Esophagus (tissue), 2 donors: ENCODE results near the gene SSR2. TPM values are rescaled to one million over a fixed set of nuclear protein-coding genes. Genes with fewer than 3 reads are reported as not detected.

ENCODE experiments used
- H3K27ac ChIP-seq, 2 donors: one replicate each; pipeline ENCODE4 v1.5.1; 2013; ENCODE audit warnings: low read depth in 2 of 2, mild to moderate bottlenecking in 2 of 2, inconsistent platforms in 1 of 2, low read length in 1 of 2, moderate library complexity in 1 of 2
- H3K27me3 ChIP-seq, 2 donors: one replicate each; pipeline ENCODE4 v1.6.1; 2013; ENCODE audit warnings: low read length in 2 of 2, control low read depth in 1 of 2, mild to moderate bottlenecking in 1 of 2; ENCODE audit not compliant: insufficient read depth in 2 of 2, control insufficient read depth in 1 of 2
- H3K36me3 ChIP-seq, 2 donors: one replicate each; pipeline ENCODE4 v1.6.1; 2013; ENCODE audit warnings: low read length in 1 of 2; ENCODE audit not compliant: control insufficient read depth in 2 of 2, insufficient read depth in 2 of 2
- H3K4me1 ChIP-seq, 2 donors: one replicate each; pipeline ENCODE4 v1.6.1; 2013; ENCODE audit warnings: low read length in 1 of 2; ENCODE audit not compliant: control insufficient read depth in 2 of 2, insufficient read depth in 2 of 2
- H3K4me3 ChIP-seq, 2 donors: one replicate each; pipeline ENCODE4 v1.5.1; 2013; ENCODE audit warnings: low read length in 2 of 2, mild to moderate bottlenecking in 2 of 2, low read depth in 1 of 2, moderate library complexity in 1 of 2
- H3K9me3 ChIP-seq, 2 donors: one replicate each; pipeline ENCODE4 v1.6.1; 2013; ENCODE audit warnings: mild to moderate bottlenecking in 2 of 2, low read depth in 1 of 2, low read length in 1 of 2, moderate library complexity in 1 of 2; ENCODE audit not compliant: control insufficient read depth in 2 of 2, insufficient read depth in 1 of 2
- WGBS, 2 donors: extraction: QIAGEN DNeasy Blood & Tissue Kit; methylation state at CpG; one replicate each; pipeline ENCODE4 v1.1.7; 2013; 5-methylcytosine and 5-hydroxymethylcytosine counted together
- polyA plus RNA-seq, 2 donors: library from polyadenylated mRNA; stranded (reverse); fragments of 200-250 nt; gene quantifications; one replicate each; pipeline ENCODE4 v1.2.3, GENCODE V29; 2013
- donor health status: healthy with polysubstance abuse.
- donor health status: Bipolar disorder and iron deficiency.

SSR2 gene
- polyA plus RNA-seq, 2 donors, result 67.0 to 145 TPM

DNA sequence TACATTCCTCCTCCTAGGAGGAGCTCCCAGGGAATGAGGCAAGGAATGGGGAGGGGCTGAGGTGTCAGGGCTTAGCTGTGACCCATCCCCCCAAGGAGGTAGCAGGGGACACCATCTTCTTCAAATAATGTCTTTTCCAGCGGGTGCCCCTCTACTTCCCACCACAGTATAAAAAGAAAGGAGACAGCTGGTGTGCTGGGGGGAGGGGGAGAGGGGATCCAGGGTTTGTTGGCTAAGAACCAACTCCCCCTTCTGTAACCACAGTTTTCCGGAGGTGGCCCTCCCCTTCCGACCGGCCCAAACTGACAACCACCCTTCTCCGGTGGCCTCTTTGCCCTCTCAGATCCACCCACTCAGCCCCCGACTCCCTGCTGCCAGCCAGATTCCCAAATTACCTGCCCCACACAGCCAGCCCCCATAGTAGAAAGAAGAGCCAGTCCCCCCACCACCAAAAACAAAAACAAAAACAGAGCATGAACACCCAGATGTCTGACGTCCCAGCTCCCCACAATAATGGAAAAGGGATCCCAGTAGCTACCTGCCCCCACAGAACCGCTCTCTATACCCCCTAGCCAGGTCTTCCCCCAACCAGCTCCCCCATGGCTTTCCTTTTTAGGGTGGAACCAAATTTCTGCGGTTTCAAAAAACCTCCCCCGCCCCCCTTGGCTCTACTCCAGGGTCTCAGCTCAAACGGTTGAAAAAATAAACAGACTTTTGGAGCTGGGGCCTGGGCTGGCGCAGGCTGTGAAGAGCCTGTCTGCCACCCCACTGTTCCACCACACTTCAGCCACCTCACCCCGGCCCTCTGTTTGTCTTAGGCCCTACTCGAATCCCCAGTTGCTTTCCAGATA, 44.5 kb downstream of the SSR2 start:
- Histone ChIP-seq H3K9me3 (no peaks in the 10 kb centered on the region), H3K27ac (peak overlapping the region; percentile 91 to 93), H3K27me3 (no peaks in the 10 kb centered on the region), H3K4me3 (peak overlapping the region; percentile 76 to 94), H3K36me3 (peaks cover 0 to 3% of the 10 kb centered on the region in 2 donors), H3K4me1 (peaks cover 0 to 22% of the 10 kb centered on the region in 2 donors)
- WGBS, 2 donors, result 5 to 14% methylated on average over 14 of the region's 14 CpGs

DNA sequence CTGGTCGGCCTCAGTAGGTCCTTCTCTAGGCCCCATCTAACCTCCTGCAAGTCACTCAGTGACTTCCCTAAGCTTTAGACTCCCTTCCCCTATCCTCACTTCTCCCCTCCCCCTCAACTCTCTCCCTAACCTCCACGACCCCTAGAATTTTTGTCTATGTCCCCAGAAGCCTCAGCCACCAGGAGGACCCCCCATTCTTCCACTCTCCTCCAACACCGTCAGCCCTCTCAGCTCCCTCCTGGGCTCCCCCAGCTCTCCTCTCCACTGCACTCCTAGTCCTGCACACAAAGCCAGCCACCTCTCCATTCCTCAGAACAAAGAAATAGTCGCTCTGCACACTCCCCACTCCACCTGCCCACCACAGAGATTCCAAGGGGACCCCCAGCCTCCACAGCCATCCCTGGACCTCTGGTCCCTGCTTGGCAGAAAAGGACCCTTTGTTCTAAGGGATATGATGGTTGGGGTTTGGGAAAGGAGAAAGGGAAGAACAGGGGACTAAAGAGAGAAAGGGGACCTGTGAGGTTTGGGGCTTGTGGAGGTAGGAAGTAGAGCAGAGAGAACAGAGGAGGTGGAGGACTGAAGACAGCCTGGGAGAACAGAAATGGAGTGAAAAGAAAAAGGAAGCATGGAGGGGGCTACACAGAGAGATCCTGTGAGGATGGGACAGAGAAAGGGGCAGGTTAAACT, 45.2 kb downstream of the SSR2 start:
- peaks cover 0 to 26% of the 10 kb centered on the region in 2 donors for H3K4me1 ChIP-seq
- WGBS, 2 donors, result 24 to 33% methylated on average over 4 of the region's 4 CpGs

DNA sequence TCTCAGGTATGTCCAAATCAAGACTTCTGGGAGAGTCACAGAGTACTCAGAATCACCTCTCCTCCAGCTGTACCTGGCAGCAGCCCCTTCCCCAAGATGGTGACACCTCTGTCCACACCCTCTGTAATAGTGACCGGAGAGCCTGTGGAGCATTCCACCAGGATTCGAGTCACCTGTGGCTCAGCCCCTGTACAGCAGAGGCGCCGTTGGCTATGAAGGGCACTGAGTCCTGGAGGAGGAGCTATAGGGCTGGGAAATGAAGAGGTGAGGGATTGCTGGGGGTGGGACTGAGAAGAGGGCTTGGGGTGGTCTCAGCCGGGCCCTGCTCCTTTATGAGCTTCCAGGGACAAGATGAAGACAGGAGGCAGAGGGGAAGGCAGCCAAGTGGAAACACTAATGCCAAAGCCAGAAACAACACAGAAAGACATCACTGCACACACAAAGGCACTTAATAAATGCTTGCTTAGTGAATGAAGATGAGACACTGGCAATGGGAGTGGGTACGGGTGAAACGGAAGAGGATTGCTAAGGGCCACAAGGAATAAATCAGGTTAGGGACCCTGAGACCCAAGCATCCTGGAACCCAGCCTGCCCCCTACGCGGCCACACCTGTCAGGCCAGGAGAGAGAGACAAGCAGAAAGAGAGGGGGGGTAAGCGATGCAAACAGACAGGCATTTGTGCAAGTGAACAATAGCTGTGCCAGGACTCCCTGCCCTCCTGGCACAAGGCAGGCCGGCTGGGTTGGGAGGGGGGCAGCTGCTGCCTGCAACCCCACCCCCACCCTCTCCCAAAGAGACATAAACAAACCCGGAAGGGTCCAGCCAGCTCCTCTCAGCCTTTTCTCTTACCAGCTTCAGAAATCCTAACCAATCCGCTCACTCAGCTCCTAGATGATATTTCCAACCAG, 46.3 kb downstream of the SSR2 start:
- Histone ChIP-seq H3K9me3 (no peaks in the 10 kb centered on the region), H3K4me3 (peak overlapping the region in 1 of 2 donors; percentile 5), H3K4me1 (peaks cover 0 to 27% of the 10 kb centered on the region in 2 donors), H3K27ac (peak overlapping the region; percentile 91 to 93), H3K27me3 (no peaks in the 10 kb centered on the region), H3K36me3 (peaks cover 0 to 3% of the 10 kb centered on the region in 2 donors)
- WGBS, 2 donors, result 28 to 40% methylated on average over 13 of the region's 13 CpGs

More for the DNA sequence above, 45.2 kb downstream of the SSR2 start:
- no peaks in the 10 kb centered on the region for H3K9me3 ChIP-seq
- no peaks in the 10 kb centered on the region for H3K27me3 ChIP-seq
- peak overlapping the region; percentile 91 to 93 for H3K27ac ChIP-seq
- peak overlapping the region; percentile 76 to 94 for H3K4me3 ChIP-seq
- H3K36me3 ChIP-seq, result peaks cover 0 to 3% of the 10 kb centered on the region in 2 donors

DNA sequence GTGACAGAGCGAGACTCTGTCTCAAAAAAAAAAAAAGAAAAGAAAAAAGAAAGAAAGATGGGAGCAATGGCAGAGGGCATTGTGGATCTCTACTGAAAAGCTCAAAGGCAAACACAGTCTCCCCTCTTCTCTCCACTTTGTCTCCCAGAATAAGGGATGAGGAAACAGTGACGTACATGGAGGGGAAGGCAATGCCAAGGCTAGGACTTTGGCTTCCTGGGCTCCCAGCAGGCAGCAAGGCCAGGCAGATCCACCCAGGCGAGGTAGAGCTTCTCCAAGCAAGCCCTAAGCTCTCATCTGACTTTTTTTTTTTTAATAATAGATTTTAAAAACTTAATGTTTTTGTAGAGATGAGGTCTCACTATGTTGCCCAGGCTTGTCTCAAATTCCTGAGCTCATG, 47.0 kb downstream of the SSR2 start:
- Histone ChIP-seq H3K4me1 (peaks cover 0 to 34% of the 10 kb centered on the region in 2 donors), H3K4me3 (no peak overlapping the region), H3K9me3 (no peaks in the 10 kb centered on the region), H3K36me3 (peaks cover 0 to 7% of the 10 kb centered on the region in 2 donors), H3K27me3 (no peaks in the 10 kb centered on the region), H3K27ac (peak overlapping the region; percentile 14 to 91)
- WGBS, 2 donors, result 51 to 70% methylated on average over 3 of the region's 3 CpGs

DNA sequence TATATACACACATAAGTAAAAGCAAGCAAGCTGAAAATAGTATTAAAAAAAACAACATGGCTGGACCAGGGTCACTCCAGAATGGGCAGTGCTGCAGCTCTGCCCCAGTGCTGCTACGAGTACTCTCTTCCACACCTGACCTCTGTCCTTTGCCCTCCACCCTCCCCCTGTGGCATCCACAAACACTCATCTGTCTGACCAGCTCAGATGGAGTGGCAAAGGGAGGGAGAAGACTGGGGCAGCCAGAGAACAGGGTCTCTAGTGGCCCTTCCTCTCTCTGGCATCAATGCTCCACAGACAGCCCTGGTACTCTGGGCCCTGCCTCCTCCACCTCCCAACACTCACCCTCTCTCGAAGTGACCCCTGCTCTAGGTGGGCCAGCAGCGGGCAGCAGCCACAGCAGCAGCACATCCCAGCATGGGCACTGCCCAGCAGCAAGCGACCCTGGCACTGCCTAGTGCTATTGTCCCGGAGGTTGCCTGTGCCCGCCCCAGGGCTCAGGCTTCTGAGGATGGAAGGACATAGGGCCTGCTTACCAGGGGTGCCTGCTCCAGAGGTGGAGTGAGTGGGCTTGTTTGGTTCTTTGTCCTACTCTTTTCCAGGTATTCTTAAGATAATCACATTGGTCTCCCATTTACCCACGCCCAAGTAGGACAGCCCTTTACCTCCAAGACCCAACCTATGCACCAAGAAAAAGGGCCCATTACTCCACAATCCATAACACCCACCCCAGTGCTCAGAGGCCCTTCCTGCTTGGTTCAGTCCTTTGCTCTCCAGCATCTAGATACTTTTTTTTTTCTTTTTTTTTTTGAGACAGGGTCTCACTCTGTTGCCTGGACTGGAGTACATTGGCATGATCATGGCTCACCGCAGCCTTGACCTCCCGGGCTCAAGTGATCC, 48.6 kb downstream of the SSR2 start:
- Histone ChIP-seq H3K27ac (peak overlapping the region in 1 of 2 donors; percentile 42), H3K4me3 (no peak overlapping the region), H3K27me3 (no peaks in the 10 kb centered on the region), H3K4me1 (peaks cover 3 to 43% of the 10 kb centered on the region in 2 donors), H3K36me3 (peaks cover 0 to 16% of the 10 kb centered on the region in 2 donors), H3K9me3 (no peaks in the 10 kb centered on the region)
- WGBS, 2 donors, result 82 to 87% methylated on average over 9 of the region's 9 CpGs

DNA sequence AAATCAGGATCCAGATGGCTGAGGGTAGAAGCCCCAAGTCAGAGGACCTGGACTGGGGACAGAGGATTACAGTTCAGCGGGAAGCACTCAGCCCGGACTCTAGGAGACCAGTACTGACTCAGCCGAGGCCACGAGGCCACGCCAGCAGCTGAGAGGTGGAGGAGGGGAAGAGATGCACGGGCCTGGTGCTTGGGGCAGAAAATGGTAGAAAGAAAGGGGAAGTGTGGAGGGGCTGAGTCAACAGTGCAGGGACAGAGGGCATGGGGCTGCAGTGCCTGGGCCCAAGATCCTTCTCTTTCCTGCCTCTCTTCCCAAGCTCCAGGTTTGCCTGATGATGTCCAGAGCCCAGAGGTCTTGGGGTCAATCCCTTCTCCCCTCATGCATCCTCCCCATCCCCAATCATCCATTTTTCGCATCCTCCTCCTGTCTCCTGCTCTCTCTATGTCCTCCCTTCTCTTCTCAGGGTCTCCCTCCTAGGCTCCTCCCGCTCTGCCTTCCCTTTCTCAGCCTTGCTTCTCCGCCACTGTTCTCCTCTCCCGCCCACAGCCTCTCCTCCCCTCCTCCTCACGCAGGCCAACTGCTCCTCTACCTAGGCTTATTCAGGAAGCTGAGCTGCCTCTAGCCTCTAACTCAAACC, 50.1 kb downstream of the SSR2 start:
- no peaks in the 10 kb centered on the region for H3K9me3 ChIP-seq
- no peaks in the 10 kb centered on the region for H3K27me3 ChIP-seq
- WGBS, 2 donors, result 48 to 57% methylated on average over 11 of the region's 11 CpGs
- H3K4me3 ChIP-seq, result no peak overlapping the region
- peaks cover 3 to 38% of the 10 kb centered on the region in 2 donors for H3K4me1 ChIP-seq
- H3K27ac ChIP-seq, result peak overlapping the region; percentile 27 to 59
- H3K36me3 ChIP-seq, result peaks cover 0 to 26% of the 10 kb centered on the region in 2 donors

DNA sequence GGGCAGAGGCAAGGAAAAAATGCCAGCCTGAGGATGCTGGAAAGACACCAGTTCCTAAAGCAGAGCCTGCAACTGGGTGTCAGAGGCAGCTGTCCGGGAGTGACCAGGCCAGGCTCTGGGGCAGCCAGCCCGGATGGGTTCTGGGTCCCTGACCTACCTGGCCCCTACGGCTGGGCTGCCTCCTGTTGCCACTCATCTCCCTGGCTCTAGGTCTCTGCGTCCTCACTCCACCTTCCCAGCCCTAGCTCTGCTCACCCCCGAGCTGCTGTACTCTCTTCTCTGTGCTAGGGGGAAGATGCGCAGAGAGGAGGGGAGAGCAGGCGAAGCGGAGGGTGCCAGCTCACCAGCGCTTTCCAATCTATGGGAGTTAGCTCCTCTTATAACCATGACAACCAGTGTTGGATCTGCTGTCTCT, 51.4 kb downstream of the SSR2 start:
- Histone ChIP-seq H3K27ac (peak overlapping the region; percentile 27 to 28), H3K4me1 (peaks cover 3 to 36% of the 10 kb centered on the region in 2 donors), H3K4me3 (no peak overlapping the region), H3K9me3 (no peaks in the 10 kb centered on the region), H3K36me3 (peaks cover 0 to 35% of the 10 kb centered on the region in 2 donors), H3K27me3 (no peaks in the 10 kb centered on the region)
- 80 to 82% methylated on average over 8 to 9 of the region's 9 CpGs for WGBS, 2 donors

DNA sequence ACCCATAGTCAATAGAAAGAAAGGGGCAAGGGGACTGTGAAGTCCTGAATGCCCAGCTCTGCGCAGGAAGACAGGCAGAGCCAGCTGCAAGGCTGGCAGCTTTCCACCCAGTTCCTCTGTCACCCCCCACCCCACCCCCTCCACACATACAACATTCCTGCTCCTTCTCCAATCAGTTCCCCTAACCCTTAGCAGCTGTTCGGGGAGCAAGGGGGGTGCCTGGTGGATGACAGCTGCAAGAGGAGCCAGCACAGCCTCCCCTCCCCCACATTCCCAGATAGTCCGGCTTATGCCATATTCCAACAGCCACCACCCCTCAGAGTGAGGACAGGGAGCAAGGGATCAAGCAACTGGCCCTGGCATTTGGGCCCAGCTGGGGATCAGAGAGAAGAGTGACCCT, 52.1 kb downstream of the SSR2 start:
- H3K27me3 ChIP-seq, result no peaks in the 10 kb centered on the region
- no peak overlapping the region for H3K4me3 ChIP-seq
- peak overlapping the region; percentile 28 to 52 for H3K27ac ChIP-seq
- H3K36me3 ChIP-seq, result peaks cover 0 to 35% of the 10 kb centered on the region in 2 donors
- no peaks in the 10 kb centered on the region for H3K9me3 ChIP-seq
- H3K4me1 ChIP-seq, result peaks cover 3 to 32% of the 10 kb centered on the region in 2 donors
- 62 to 64% methylated on average over 3 of the region's 3 CpGs for WGBS, 2 donors
